GM19043 (cell line): Measurements from ENCODE around the gene APOBEC3F.
"Not testable (repeated sequence)": the region's sequence is repeated elsewhere in the genome, so short reads cannot be mapped to it uniquely, and the experiment has no call there.

Source experiments
- ATAC-seq: cut with Tn5 transposase; IDR thresholded peaks from one replicate; pipeline ENCODE4 v1.9.1; 2021; ENCODE audit warnings: low read depth; ENCODE audit not compliant: unreplicated experiment

The APOBEC3F gene

GRCh38 chr22:39040538-39041296, at the start of gene APOBEC3F:
TSS of gene APOBEC3F (plus strand) at chr22:39040864. CDS start at chr22:39040961, 97 bp downstream.
- ATAC-seq = peak; percentile 92

DNA sequence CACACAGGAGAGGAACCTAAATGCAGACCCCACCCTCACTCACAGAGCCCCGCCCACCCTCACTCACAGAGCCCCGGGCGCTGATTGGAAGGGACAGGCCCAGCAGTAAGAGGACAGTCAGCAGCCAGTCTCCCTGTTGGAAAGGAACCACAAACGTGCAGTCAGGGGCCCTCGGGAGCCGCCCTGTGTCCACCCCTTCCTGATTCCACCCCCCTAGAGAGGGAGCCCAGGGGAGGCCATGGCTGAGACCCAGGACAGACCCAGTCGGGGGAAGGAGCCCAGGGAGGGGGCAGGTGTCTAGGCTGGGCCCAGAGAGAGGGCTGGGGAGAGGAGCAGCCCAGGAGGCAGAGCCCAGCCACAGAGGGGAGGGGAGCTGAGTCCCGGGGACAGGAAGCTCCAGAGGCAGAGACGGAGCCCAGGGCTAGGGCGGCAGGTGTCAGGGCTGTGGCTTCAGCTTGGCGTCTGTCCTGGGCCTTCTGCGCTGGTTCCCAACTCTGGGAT, 47.7 kb upstream of the APOBEC3F start:
- ATAC-seq = not testable (repeated sequence)

- no peak for ATAC-seq
These were observed 44.6 kb upstream of the APOBEC3F start for GRCh38 chr22:38996105-38996504.

- no peak for ATAC-seq
These were observed 43.1 kb upstream of the APOBEC3F start for GRCh38 chr22:38997518-38997917.

DNA sequence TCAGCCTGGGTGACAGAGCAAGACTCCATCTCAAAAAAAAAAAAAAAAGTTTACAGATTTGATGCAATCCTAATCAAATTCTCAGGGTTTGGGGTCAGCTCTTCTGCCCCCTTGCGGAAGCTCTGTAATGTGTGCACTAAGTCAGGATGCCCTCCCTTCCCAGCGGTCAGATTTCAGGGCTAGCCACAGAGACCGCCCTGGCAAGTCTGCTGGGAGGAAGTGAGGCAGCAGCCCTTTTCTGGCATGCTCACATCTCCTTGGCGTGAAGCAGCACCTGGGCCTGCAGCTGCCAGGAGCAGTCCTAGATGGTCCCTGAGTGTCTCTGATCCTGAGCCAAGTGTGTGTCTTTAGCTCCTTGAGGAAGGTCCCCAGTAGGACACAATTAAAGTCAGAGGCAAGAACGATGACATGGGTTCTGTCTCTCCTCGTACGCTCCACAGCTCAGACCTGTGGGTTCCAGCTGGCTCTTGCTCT, 37.5 kb upstream of the APOBEC3F start:
- no peak for ATAC-seq

GRCh38 chr22:39007177-39007576, 33.5 kb upstream of the APOBEC3F start:
- no peak for ATAC-seq

GRCh38 chr22:39008271-39008850, 32.3 kb upstream of the APOBEC3F start:
- ATAC-seq = not testable (repeated sequence)

DNA sequence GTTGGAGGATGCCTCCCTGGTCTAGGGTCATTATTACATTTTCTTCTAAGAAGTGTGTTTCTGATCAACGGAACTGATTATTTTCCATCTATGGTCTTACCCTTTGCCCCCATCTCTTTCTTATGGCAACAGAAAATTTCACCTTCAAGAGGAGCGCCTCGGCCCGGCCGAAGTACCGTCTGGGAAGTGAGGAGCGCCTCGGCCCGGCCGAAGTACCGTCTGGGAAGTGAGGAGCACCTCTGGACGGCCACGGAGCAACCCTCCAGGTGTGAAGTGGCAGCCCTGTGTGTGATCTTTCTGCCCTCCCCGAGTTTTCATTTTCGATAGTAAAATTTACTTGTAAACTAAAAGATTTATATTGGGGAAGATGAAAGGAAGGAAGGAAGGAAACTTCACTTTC, 29.7 kb upstream of the APOBEC3F start:
- ATAC-seq = no peak

- no peak for ATAC-seq
These were observed 27.8 kb upstream of the APOBEC3F start for GRCh38 chr22:39012533-39013511.

DNA sequence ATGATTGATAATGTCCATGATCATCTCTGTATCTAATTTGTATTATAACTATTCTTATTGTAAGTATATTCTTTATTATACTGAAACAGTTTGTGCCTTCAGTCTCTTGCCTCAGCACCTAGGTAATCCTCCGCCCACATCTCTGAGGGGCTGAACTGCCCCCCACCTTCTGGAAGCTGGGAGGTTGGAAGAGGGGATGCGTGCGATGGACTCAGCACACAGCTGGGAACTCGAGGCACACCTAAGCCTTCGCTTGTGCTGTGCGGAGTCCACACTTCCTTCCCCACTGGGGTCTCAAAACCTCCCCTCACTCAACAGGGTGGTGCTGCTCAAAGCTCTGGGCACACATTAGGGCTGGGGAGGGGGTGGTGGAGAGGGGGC, 27.1 kb upstream of the APOBEC3F start:
- not testable (repeated sequence) for ATAC-seq

GRCh38 chr22:39013942-39014722, 26.5 kb upstream of the APOBEC3F start, which contains the start of gene APOBEC3C:
TSS of gene APOBEC3C (plus strand) at chr22:39014257. CDS start at chr22:39014363, 106 bp downstream.
- peak; percentile 87 for ATAC-seq

DNA sequence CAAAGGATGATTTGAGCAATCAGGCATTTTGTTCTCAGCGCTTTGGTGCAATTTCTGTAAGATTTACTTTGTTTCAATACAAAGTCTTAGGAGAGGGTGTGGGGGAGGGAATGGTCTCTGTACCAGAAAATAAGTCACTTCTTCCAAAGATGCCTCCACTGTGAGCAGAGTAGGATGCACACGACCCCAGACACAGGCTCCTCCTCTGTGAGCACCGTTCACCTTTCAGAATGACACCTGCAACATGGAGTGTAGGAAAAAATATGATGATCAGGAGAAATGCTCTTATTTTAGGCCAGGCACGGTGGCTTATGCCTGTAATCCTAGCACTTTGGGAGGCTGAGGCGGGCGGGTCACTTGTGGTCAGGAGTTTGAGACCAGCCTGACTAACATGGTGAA, 25.9 kb upstream of the APOBEC3F start:
- not testable (repeated sequence) for ATAC-seq

GRCh38 chr22:39016592-39016991, 24.1 kb upstream of the APOBEC3F start:
- no peak for ATAC-seq

- no peak for ATAC-seq
These were observed 22.9 kb upstream of the APOBEC3F start for GRCh38 chr22:39017596-39018365.

DNA sequence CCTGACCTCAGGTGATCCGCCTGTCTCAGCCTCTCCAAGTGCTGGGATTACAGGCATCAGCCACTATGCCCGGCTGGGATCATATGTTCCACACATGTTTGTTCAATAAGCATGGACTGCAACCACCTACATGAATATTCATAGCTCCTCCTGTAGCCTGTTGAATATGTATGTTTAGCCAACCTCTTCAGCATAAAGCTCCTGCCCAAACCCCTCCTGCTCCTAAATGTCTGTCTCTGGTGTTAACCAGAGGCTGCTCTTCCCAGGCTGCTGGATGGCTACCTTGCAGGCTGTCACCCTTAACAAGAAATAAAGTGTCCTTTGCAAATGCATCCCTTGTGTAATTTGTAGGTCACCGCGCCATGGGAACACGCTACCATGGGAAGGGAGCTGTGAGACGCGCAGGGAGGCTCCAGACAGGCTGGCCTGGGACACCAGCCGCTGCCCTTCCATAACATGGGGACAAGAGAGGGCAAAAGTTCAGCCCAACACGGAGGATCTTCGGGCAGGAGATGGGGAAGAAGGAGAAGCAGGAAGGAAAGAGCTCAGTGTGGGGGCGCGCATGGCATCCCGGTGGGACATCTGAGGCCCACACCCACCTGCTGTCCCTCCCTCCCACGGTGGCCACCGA, 20.5 kb upstream of the APOBEC3F start:
- not testable (repeated sequence) for ATAC-seq

DNA sequence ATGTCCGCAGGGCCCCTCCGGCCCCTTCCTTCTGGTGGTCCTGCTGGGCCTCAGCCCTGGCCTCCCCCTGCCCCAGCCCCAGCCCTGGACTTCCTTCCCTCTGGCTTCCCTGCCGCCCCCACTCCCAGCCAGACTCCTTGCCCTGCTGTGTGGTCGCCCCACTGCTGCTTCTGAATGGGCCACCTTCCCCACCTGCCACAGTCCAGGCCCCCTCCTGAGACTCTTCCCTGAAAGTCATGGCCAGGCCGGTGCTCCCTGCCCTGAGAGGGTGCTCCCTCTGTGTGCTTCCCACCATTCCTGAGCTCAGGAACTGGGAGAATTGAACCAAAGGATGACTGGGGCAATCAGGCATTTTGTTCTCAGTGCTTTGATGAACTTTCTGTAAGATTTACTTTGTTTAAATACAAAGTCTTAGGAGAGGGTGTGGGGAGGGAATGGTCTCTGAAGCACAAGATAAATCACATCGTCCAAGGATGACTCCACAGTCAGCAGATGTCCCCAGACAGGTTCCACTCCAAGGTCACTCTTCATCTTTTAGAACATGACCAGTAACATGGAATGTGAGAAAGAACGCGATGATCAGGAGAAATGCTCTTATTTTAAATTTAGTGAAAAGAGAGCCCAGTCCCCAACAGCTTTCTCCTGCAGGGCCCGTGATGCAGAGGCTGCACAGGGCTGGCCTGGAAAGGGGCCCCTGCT, 19.0 kb upstream of the APOBEC3F start:
- ATAC-seq = no peak

GRCh38 chr22:39024519-39025308, 15.9 kb upstream of the APOBEC3F start:
- no peak for ATAC-seq
